Measurements from ENCODE around the gene MAP1S.

DNA sequence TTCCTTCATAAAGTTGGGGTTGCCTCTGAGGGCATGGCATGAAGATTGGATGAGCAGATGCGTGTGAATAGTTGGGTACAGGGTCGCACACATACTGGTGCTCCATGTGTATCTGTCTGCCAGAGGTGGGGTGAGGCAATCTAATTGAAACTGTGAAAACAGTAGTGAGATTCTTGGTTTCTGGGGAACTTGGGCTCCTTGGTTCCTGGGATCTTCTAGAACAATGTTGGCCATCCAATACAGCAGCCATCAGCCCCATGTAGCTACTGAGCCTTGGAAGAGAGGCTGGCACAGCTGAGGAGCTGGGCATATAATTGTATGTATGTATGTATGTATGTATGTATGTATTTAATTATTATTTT is 32.6 kb downstream of the MAP1S start:
- TF ChIP-seq, protein P1, sequence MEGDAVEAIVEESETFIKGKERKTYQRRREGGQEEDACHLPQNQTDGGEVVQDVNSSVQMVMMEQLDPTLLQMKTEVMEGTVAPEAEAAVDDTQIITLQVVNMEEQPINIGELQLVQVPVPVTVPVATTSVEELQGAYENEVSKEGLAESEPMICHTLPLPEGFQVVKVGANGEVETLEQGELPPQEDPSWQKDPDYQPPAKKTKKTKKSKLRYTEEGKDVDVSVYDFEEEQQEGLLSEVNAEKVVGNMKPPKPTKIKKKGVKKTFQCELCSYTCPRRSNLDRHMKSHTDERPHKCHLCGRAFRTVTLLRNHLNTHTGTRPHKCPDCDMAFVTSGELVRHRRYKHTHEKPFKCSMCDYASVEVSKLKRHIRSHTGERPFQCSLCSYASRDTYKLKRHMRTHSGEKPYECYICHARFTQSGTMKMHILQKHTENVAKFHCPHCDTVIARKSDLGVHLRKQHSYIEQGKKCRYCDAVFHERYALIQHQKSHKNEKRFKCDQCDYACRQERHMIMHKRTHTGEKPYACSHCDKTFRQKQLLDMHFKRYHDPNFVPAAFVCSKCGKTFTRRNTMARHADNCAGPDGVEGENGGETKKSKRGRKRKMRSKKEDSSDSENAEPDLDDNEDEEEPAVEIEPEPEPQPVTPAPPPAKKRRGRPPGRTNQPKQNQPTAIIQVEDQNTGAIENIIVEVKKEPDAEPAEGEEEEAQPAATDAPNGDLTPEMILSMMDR (IDR thresholded peaks at IDR 0.05; ENCODE audit: low read depth, low read length) = no peak
- TF ChIP-seq POLR2A (IDR thresholded peaks at IDR 0.05; ENCODE audit: extremely low read depth, insufficient read length) = no peak
- no peak for TF ChIP-seq MYC (IDR thresholded peaks at IDR 0.05; ENCODE audit: low read depth, low read length)
